OCI-LY3 (cell line): ENCODE measurements around the gene CBL.

Experiments
- CTCF ChIP-seq: fragments of 200-600, 300-600 bp; sonication (generic); IDR thresholded peaks from 2 replicates; pipeline ENCODE4 v1.5.1; 2014; ENCODE audit warnings: antibody characterized with exemption, low read length, low read depth
- EZH2phosphoT487 ChIP-seq: fragments of 200-600 bp; shearing (Covaris generic); IDR thresholded peaks from 2 replicates; pipeline ENCODE4 v1.6.1; 2018; ENCODE audit warnings: antibody characterized with exemption, mixed run types, low read depth

- TF ChIP-seq CTCF (no peak), EZH2phosphoT487 (no peak)
Measured at GRCh38 chr11:119157063-119157462, 49.1 kb upstream of the CBL start.
